Activated CD8-positive, alpha-beta T cell treated with anti-CD3 and anti-CD28 coated beads for 36 hours (primary cell): ENCODE results near the gene HPS6. TPM values are rescaled to one million over a fixed set of nuclear protein-coding genes. Genes with fewer than 3 reads are reported as not detected.

Experiments used
- ATAC-seq: fragments of 200-7000 bp; cut with Tn5 transposase; one replicate; pipeline ENCODE4 v1.10.0; 2021; ENCODE audit warnings: mild to moderate bottlenecking, moderate library complexity
- CTCF ChIA-PET: fragments of 350-600 bp; sonication (Branson Sonifier 250); formaldehyde crosslinking; loops from one replicate; lab custom pipeline; 2021; ENCODE audit warnings: antibody characterized with exemption; lab: Charles Lee
- POLR2A ChIA-PET: fragments of 350-600 bp; sonication (Branson Sonifier 250); formaldehyde crosslinking; loops from one replicate; lab custom pipeline; 2021; ENCODE audit warnings: antibody characterized with exemption; lab: Charles Lee
- DNase-seq: peaks from one replicate; pipeline ENCODE4 v3.0.0-alpha.2; 2020
- H3K27ac Mint-ChIP-seq: one replicate; pipeline ENCODE4 v1.8.0; 2021; ENCODE audit warnings: mild to moderate bottlenecking, mixed read lengths
- H3K27me3 Mint-ChIP-seq: one replicate; pipeline ENCODE4 v1.8.0; 2021; ENCODE audit warnings: mixed read lengths
- H3K36me3 Mint-ChIP-seq: one replicate; pipeline ENCODE4 v1.8.0; 2021; ENCODE audit warnings: low read depth, mixed read lengths
- H3K4me1 Mint-ChIP-seq: one replicate; pipeline ENCODE4 v1.8.0; 2021; ENCODE audit warnings: low read depth, mixed read lengths
- H3K4me3 Mint-ChIP-seq: one replicate; pipeline ENCODE4 v1.8.0; 2021; ENCODE audit warnings: mild to moderate bottlenecking, moderate library complexity, mixed read lengths
- H3K9me3 Mint-ChIP-seq: one replicate; pipeline ENCODE4 v1.8.0; 2021; ENCODE audit warnings: mixed read lengths
- intact Hi-C: fragments of 100-400 bp; cut with micrococcal nuclease; formaldehyde crosslinking; loops from one replicate; pipeline ENCODE4 v1.10.0; 2022
- total RNA-seq, 2 experiments: library from RNA; stranded (reverse); gene quantifications; one replicate each; pipeline ENCODE4 v1.2.3, GENCODE V29; 2021
- TF ChIP-seq, protein P1 (sequence below): fragments of 200-600 bp; IDR thresholded peaks from one replicate; pipeline ENCODE4 v1.8.0; 2022; ENCODE audit warnings: antibody characterized with exemption, mild to moderate bottlenecking

The HPS6 gene
- total RNA-seq, 2 experiments from 2014 or later = 18.0 to 18.1 TPM

- no peaks in the 10 kb centered on the region for H3K4me1 Mint-ChIP-seq
- DNase-seq (no peak), ATAC-seq (no peak)
- H3K9me3 Mint-ChIP-seq = no peaks in the 10 kb centered on the region
- no peak overlapping the region for H3K27ac Mint-ChIP-seq
- ChIA-PET CTCF (interaction anchor here (0.6 to 4.2 kb wide), 2 partner anchors 13 to 23 kb away, joined by 3 to 25 read pairs; no protein-coding TSS in a partner anchor), POLR2A (no interaction called here)
- no peak overlapping the region for H3K4me3 Mint-ChIP-seq
- H3K36me3 Mint-ChIP-seq = peaks cover 2% of the 10 kb centered on the region
- intact Hi-C loops = no loop called here
- TF ChIP-seq, protein P1, sequence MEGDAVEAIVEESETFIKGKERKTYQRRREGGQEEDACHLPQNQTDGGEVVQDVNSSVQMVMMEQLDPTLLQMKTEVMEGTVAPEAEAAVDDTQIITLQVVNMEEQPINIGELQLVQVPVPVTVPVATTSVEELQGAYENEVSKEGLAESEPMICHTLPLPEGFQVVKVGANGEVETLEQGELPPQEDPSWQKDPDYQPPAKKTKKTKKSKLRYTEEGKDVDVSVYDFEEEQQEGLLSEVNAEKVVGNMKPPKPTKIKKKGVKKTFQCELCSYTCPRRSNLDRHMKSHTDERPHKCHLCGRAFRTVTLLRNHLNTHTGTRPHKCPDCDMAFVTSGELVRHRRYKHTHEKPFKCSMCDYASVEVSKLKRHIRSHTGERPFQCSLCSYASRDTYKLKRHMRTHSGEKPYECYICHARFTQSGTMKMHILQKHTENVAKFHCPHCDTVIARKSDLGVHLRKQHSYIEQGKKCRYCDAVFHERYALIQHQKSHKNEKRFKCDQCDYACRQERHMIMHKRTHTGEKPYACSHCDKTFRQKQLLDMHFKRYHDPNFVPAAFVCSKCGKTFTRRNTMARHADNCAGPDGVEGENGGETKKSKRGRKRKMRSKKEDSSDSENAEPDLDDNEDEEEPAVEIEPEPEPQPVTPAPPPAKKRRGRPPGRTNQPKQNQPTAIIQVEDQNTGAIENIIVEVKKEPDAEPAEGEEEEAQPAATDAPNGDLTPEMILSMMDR = no peak
- H3K27me3 Mint-ChIP-seq = no peaks in the 10 kb centered on the region
Measured at GRCh38 chr10:102085336-102085735, 20.2 kb downstream of the HPS6 start.

DNA sequence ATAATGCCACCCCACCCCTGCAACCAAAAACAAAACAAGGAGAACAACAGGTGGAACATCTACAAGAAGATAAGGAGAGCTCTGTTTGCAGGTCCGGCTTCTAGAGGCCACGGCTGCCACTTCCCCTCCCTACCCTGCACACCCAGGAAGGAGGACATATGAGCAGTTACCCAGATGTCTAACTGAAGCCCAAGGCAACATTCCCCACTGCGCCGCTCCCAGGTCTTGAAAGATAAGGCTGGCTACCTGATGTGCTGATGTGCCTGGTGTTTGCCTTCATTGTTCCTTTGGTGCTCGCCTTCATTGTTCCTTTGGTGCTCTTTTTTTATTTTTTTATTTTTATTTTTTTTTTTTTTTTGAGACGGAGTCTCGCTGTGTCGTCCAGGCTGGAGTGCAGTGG lies 21.0 kb downstream of the HPS6 start:
- Mint-ChIP-seq H3K9me3 (no peaks in the 10 kb centered on the region), H3K36me3 (peaks cover 2% of the 10 kb centered on the region), H3K4me3 (no peak overlapping the region), H3K27me3 (no peaks in the 10 kb centered on the region), H3K27ac (no peak overlapping the region), H3K4me1 (no peaks in the 10 kb centered on the region)
- POLR2A ChIA-PET = no interaction called here
- no peak for DNase-seq
- no peak for ATAC-seq
- TF ChIP-seq, protein P1 = no peak
- intact Hi-C loops = no loop called here
- CTCF ChIA-PET = interaction anchor here (4.2 kb wide), 1 partner anchor 13 kb away, joined by 25 read pairs; no protein-coding TSS in a partner anchor

DNA sequence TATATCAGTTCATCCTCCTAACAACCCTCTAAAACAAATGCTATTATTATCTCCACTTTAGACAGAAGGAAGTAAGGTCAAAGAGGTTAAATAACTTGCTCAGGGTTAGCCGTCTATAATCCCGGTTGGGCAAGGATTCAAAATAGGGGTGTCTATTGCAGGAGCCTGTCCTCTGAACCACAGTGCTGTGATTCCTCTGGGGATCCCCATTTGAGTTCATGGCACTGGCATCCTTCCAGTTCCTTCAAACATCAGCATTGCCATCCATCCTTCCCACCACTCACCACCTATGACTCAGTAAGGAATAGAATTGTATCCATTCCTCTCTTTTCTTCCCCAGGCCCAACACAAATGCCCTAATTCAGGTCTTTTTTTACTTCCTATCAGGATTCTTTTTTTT lies 25.6 kb downstream of the HPS6 start:
- no peak overlapping the region for H3K4me3 Mint-ChIP-seq
- no peaks in the 10 kb centered on the region for H3K36me3 Mint-ChIP-seq
- DNase-seq = no peak
- ATAC-seq = no peak
- H3K4me1 Mint-ChIP-seq = no peaks in the 10 kb centered on the region
- no peaks in the 10 kb centered on the region for H3K9me3 Mint-ChIP-seq
- intact Hi-C loops = no loop called here
- H3K27ac Mint-ChIP-seq = no peak overlapping the region
- H3K27me3 Mint-ChIP-seq = no peaks in the 10 kb centered on the region
- TF ChIP-seq, protein P1 = no peak
- ChIA-PET POLR2A (no interaction called here), CTCF (no interaction called here)

DNA sequence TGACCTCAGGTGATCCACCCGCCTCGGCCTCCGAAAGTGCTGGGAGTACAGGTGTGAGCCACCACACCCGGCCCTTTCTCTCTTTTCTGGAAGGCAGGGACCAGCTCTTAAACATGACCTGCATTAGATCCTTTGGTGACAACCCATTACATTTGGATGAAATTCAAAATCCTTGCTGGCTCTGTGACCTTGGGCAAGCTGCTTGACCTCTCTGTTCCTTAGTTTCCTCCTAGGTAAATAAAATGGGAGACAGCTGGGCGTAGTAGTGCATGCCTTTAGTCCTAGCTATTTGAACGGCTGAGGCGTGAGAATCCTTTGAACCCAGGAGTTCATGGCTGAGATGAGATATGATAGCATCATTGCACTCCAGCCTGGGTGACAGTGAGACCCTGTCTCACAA lies 31.3 kb downstream of the HPS6 start:
- Mint-ChIP-seq H3K4me3 (no peak overlapping the region), H3K36me3 (peaks cover 2% of the 10 kb centered on the region), H3K27me3 (no peaks in the 10 kb centered on the region), H3K27ac (no peak overlapping the region), H3K4me1 (no peaks in the 10 kb centered on the region), H3K9me3 (no peaks in the 10 kb centered on the region)
- intact Hi-C loops = no loop called here
- TF ChIP-seq, protein P1 = no peak
- ATAC-seq (no peak), DNase-seq (no peak)
- ChIA-PET CTCF (interaction anchor here (0.7 kb wide), 1 partner anchor 256 kb away, joined by 3 read pairs; no protein-coding TSS in a partner anchor), POLR2A (interaction anchor here (0.6 kb wide), 1 partner anchor 358 kb away, joined by 3 read pairs; no protein-coding TSS in a partner anchor)

DNA sequence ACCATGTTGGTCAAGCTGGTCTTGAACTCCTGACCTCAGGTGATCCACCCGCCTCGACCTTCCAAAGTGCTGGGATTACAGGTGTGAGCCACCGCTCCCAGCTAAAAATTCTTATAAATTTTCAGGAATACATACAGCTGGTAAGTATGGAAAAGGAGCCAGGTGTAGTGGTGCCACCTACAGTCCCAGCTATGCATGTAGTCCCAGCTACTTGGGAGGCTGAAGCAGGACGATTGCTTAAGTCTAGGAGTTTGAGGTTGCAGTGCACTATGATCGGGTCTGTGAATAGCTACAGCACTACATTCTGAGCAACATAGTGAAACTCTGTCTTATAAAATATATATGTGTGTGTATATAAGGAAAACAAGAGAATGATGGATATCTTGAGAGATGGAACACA lies 36.0 kb downstream of the HPS6 start:
- Mint-ChIP-seq H3K4me1 (peaks cover 12% of the 10 kb centered on the region), H3K27me3 (no peaks in the 10 kb centered on the region), H3K27ac (no peak overlapping the region), H3K4me3 (no peak overlapping the region), H3K9me3 (no peaks in the 10 kb centered on the region), H3K36me3 (peaks cover 4% of the 10 kb centered on the region)
- no peak for DNase-seq
- no peak for ATAC-seq
- CTCF ChIA-PET = interaction anchor here (1.0 to 1.9 kb wide), 5 partner anchors 10 to 260 kb away, joined by 3 to 9 read pairs (median 5); partner anchors contain the start of gene HPS6
- intact Hi-C loops = no loop called here
- TF ChIP-seq, protein P1 = no peak
- POLR2A ChIA-PET = interaction anchor here (0.8 kb wide), 1 partner anchor 170 kb away, joined by 4 read pairs; no protein-coding TSS in a partner anchor
